ENCODE measurements around the gene GLT6D1. TPM values are rescaled to one million over a fixed set of nuclear protein-coding genes. Genes with fewer than 3 reads are reported as not detected.

The GLT6D1 gene
- total RNA-seq, 1 experiment from 2014 or later: not detected

DNA sequence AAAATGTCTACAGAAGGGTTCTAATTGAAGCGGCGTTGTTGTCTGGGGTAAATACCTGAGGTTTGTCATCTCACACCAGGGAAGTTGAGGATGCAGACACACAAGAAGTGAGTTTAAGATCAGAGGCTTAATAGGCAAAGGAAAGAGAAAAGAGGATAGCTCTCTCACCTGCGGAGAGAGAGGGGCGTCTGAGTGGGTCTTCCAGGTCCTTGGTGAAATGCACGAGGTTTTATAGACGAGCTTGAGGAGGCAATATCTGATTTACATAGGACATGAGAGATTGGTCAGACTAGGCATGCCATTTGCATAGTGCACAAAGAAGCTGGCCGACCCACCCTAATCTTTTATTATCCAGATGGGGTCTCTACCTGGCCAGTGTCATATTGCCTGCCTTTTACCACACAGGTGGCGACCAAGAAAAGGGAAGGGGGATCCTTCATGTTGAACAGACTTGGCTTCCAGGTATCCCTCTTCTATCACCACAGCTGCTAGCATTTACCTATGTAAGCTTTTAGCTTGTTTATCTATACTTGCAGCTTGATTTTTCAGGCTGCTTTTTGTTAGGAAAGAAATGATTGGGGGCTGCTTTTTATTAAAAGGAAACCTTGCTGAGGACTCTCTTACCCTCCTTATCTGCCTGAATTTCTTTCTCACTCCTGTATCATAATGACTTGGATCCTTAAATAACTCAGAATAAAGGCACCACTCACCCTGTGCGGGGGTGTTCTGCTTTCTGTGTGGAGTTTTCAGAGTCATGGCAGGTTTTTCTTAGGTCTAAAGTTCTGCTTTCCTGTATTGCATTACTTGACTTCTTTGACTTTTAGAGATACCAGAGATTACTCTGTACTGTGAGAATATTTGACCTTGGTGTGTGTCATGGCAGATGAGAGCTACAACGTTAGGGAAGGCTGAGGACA, 9.4 kb upstream of the GLT6D1 start:
- H3K4me1 ChIP-seq (replicated peaks; ENCODE audit: insufficient read depth): no peaks in the 10 kb centered on the region
- no TSS peak for BruUV-seq (replicated peaks)
- no peak overlapping the region for H2AFZ ChIP-seq
- no peaks in the 10 kb centered on the region for H3F3A ChIP-seq (ENCODE audit: insufficient read depth, low read depth)
- no peaks in the 10 kb centered on the region for H3K79me2 ChIP-seq (ENCODE audit: low read depth)
- no peak overlapping the region for H3K4me2 ChIP-seq
- H3K27me3 ChIP-seq (ENCODE audit: insufficient read depth, low read depth): peaks cover 41% of the 10 kb centered on the region
- ChIA-PET CTCF (no interaction called here), POLR2A (ENCODE audit: unreplicated experiment) (interaction anchor here (0.6 kb wide), 1 partner anchor 68 kb away, joined by 6 read pairs; no protein-coding TSS in a partner anchor)
- H3K9me2 ChIP-seq (ENCODE audit: insufficient read depth): no peaks in the 10 kb centered on the region
- H3K9me3 ChIP-seq (ENCODE audit: insufficient read depth, low read depth): peaks cover 7% of the 10 kb centered on the region; the same call in 1 of the 2 replicates
- no peak overlapping the region for H3K4me3 ChIP-seq
- H3K27ac ChIP-seq: no peak overlapping the region
- no peaks in the 10 kb centered on the region for H4K20me1 ChIP-seq (ENCODE audit: insufficient read depth)
- intact Hi-C loops (cut with micrococcal nuclease; ENCODE audit: unreplicated experiment): no loop called here
- no peak for DNase-seq
- TF ChIP-seq EZH2 (IDR thresholded peaks at IDR 0.05; ENCODE audit: low read depth): no peak
- no peaks in the 10 kb centered on the region for H3K36me3 ChIP-seq (ENCODE audit: low read depth)

DNA sequence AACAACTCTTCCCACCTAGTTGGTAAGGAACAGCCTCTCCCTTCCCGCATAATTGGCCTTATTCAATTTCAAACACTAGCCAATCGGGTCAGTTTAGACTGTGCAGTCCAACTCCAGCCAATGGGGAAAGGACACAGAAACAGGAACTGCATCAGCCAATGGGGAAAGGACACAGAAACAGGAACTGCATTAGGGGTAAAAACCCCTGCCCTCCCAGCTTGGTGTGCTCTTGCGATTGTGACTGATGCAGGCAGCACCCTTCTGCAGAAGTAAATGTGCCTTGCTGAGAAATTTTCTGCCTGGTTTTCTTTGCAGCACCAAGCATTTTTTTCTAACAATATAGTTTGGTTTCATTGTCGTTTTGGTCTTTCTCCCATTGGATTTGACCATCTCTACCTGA, 8.5 kb upstream of the GLT6D1 start:
- H3K4me3 ChIP-seq: no peak overlapping the region
- no peaks in the 10 kb centered on the region for H3K36me3 ChIP-seq (ENCODE audit: low read depth)
- intact Hi-C loops (cut with micrococcal nuclease; ENCODE audit: unreplicated experiment): no loop called here
- no TSS peak for BruUV-seq (replicated peaks)
- no peaks in the 10 kb centered on the region for H3K79me2 ChIP-seq (ENCODE audit: low read depth)
- peaks cover 7% of the 10 kb centered on the region; the same call in 1 of the 2 replicates for H3K9me3 ChIP-seq (ENCODE audit: insufficient read depth, low read depth)
- DNase-seq: no peak
- POLR2A ChIA-PET (ENCODE audit: unreplicated experiment): interaction anchor here (0.6 kb wide), 1 partner anchor 67 kb away, joined by 6 read pairs; no protein-coding TSS in a partner anchor
- no peak overlapping the region for H2AFZ ChIP-seq
- peaks cover 33% of the 10 kb centered on the region for H3K27me3 ChIP-seq (ENCODE audit: insufficient read depth, low read depth)
- no peaks in the 10 kb centered on the region for H3K4me1 ChIP-seq (replicated peaks; ENCODE audit: insufficient read depth)
- H3F3A ChIP-seq (ENCODE audit: insufficient read depth, low read depth): no peaks in the 10 kb centered on the region
- TF ChIP-seq, protein P1, sequence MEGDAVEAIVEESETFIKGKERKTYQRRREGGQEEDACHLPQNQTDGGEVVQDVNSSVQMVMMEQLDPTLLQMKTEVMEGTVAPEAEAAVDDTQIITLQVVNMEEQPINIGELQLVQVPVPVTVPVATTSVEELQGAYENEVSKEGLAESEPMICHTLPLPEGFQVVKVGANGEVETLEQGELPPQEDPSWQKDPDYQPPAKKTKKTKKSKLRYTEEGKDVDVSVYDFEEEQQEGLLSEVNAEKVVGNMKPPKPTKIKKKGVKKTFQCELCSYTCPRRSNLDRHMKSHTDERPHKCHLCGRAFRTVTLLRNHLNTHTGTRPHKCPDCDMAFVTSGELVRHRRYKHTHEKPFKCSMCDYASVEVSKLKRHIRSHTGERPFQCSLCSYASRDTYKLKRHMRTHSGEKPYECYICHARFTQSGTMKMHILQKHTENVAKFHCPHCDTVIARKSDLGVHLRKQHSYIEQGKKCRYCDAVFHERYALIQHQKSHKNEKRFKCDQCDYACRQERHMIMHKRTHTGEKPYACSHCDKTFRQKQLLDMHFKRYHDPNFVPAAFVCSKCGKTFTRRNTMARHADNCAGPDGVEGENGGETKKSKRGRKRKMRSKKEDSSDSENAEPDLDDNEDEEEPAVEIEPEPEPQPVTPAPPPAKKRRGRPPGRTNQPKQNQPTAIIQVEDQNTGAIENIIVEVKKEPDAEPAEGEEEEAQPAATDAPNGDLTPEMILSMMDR (conservative IDR thresholded peaks at IDR 0.05): no peak
- no peak for TF ChIP-seq EZH2 (IDR thresholded peaks at IDR 0.05; ENCODE audit: low read depth)
- H3K4me2 ChIP-seq: no peak overlapping the region
- H3K9me2 ChIP-seq (ENCODE audit: insufficient read depth): no peaks in the 10 kb centered on the region
- H4K20me1 ChIP-seq (ENCODE audit: insufficient read depth): no peaks in the 10 kb centered on the region
- CTCF ChIA-PET: no interaction called here
- no peak overlapping the region for H3K27ac ChIP-seq

DNA sequence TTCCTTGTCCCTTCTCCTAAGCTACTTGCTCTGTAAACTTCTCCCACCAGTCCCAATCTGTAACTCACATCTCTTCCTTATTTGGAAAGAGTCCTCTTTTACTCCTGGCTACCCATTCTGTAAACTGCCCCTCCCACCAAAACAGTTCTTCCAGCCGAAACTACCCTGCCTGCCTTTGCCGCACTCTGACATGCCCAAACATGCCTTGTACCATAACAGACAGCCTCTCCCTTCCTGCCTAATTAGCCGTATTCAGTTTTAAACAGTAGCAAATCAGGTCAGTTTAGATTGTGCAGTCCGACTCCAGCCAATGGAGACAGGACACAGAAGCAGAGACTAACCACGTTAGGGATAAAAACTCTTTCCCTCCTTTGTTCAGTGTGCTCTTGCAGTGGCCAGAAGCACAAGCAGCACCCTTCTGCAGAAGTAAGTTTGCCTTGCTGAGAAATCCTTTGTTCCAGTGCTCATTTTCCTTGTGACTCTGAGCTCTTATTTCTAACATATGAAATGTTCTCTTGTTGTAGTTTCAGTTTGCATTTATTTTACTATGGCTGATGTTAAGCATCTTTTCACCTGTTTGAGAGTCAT, 5.4 kb upstream of the GLT6D1 start:
- Histone ChIP-seq H3K9me2 (ENCODE audit: insufficient read depth) (no peaks in the 10 kb centered on the region), H3K79me2 (ENCODE audit: low read depth) (no peaks in the 10 kb centered on the region), H3K4me1 (replicated peaks; ENCODE audit: insufficient read depth) (no peaks in the 10 kb centered on the region), H3K9me3 (ENCODE audit: insufficient read depth, low read depth) (peaks cover 7% of the 10 kb centered on the region; the same call in 1 of the 2 replicates), H3K4me2 (no peak overlapping the region), H4K20me1 (ENCODE audit: insufficient read depth) (no peaks in the 10 kb centered on the region), H3K4me3 (no peak overlapping the region), H2AFZ (no peak overlapping the region), H3K36me3 (ENCODE audit: low read depth) (no peaks in the 10 kb centered on the region), H3K27ac (no peak overlapping the region), H3K27me3 (ENCODE audit: insufficient read depth, low read depth) (peaks cover 37% of the 10 kb centered on the region), H3F3A (ENCODE audit: insufficient read depth, low read depth) (no peaks in the 10 kb centered on the region)
- CTCF ChIA-PET: no interaction called here
- intact Hi-C loops (cut with micrococcal nuclease; ENCODE audit: unreplicated experiment): no loop called here
- TF ChIP-seq EZH2 (IDR thresholded peaks at IDR 0.05; ENCODE audit: low read depth): no peak
- TF ChIP-seq, protein P1 (conservative IDR thresholded peaks at IDR 0.05): no peak
- no TSS peak for BruUV-seq (replicated peaks)
- POLR2A ChIA-PET (ENCODE audit: unreplicated experiment): no interaction called here
- DNase-seq: no peak

Measured in PC-9 (cell line).